Ramos (cell line): ENCODE results near the gene KRT83.
"Not testable (repeated sequence)": the region's sequence is repeated elsewhere in the genome, so short reads cannot be mapped to it uniquely, and the experiment has no call there.

Source experiments
- in situ Hi-C: fragments of 300-500 bp; cut with MboI; formaldehyde crosslinking; loops from one replicate; pipeline ENCODE4 v1.14.3; 2022; ENCODE audit warnings: low sequenced_read_pairs; ENCODE audit not compliant: unreplicated experiment

Gene KRT83

DNA sequence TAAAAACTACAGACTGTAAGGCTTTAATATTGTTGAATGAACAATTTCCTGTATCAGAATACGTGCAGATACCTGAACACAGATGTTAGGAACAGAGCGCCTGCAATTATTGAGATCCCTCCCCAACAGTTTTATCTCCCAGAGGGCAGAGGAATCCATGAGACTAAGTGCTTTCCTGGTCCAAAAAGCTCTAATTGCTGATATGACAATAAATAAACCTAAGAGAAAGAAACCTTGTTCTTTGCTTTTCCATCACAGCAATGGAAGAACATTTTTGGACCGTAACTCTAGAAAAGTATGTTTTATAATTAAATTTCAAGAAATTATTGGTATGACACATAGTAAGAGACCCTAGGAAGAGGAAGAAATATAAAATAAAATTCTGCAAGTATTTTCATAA is 13.0 kb upstream of the KRT83 start:
- in situ Hi-C loops, result no loop called here

DNA sequence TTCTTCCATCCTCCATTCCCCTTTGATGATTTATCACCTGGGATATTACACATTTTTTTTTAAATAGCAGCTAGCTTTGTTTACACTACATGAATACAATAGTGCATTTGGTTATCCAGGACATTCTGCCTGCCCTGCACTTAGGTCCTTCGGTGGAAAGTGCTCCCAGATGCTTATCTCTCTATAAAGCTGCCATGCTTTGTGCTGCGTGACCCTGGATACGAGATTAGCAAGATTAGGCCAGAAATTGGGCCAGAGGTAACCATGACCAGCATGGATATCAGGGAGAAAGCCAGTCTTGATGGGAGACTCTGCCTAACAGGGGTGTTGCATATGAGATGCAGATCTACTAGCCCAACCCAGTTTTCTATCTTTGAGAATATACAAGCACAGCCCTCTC is 12.1 kb upstream of the KRT83 start:
- in situ Hi-C loops, result no loop called here

DNA sequence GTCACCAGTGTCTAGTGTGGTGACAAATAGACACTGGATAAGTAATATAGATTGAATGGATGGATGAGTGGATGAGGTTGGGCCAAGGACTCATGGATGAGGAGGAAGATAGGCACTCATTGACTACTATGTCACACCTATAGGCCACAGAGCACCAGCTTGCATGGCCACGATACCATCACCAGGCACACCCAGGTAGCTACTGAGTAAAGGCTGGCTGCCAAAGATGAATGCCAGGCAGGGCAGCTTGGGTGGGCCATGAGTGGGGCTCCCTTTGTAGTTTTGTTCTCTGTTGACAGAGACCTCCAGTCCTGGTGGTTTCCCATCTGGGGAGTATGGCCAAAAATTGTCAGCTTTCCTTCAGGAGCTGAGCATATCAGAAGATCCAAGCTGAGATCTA is 11.2 kb upstream of the KRT83 start:
- in situ Hi-C loops, result no loop called here

DNA sequence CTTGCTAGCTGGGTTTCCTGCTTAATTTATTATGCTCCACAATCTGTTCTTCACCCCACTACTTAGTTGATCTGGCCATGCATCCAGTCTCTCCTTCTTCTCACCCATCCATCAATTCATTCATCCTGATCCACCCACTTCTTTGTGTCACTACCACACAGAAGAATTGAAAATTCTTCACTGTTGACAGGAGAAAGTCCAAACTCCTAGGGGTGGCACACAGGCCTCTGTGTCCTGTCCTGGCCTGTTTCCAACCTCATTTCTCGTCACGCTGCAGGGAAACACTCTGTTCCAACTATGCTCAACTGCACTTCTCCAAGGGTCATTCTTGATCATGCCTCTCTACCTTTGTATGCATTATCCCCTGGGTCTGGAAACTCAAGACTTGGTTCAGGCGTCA is 10.6 kb upstream of the KRT83 start:
- in situ Hi-C loops, result no loop called here

DNA sequence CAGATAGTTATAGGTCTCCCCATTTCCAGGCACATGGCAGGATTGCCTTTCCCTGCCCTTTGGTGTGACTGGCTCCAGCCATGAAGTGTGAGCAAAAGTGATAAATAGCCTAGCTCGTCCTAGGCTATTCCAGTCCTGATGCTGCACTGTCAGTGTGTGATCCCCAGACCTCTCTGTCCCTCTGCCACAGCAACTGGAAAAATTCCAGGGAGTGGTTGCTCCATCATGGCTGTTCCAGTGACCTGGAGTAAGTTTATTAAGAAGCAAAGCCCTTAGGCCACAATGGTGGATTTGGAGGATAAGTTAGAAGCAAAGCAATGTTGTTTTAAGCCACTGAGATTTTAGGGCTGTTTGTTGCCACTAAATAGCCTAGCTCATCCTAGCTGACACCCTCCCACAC is 9.8 kb upstream of the KRT83 start:
- in situ Hi-C loops, result no loop called here

DNA sequence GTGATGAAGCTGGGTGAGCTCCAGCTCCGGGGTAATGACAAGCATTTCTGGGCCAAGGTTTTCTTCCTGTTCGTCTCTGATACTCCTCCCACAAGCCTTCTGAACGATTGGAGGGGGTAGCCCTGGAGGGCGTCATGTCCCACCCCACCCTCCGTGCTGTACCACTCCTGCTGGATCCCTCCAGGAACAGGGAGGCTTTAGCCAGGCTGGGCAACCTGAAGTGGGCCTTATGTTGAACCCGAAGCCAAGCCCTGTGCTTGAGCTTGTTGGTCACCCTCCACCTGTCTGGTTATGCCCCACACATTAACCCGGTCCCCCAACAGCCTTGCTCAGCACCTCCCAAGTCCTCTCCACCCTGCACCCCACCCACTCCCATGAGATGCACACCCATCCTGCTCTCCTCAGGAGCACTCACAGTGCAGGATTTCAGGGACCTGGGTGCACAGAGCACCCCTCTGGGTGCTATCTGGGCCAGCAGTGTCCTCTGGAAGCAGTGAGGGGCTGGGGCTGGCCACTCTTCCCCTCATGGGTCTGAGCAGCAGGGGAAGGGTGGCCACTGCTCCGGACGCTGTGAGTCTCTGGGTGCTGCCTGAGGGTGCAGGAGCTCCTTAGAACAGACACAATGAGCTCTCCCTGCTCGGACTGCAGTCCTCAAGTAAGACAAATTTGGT is 6.8 kb upstream of the KRT83 start:
- in situ Hi-C loops, result no loop called here

DNA sequence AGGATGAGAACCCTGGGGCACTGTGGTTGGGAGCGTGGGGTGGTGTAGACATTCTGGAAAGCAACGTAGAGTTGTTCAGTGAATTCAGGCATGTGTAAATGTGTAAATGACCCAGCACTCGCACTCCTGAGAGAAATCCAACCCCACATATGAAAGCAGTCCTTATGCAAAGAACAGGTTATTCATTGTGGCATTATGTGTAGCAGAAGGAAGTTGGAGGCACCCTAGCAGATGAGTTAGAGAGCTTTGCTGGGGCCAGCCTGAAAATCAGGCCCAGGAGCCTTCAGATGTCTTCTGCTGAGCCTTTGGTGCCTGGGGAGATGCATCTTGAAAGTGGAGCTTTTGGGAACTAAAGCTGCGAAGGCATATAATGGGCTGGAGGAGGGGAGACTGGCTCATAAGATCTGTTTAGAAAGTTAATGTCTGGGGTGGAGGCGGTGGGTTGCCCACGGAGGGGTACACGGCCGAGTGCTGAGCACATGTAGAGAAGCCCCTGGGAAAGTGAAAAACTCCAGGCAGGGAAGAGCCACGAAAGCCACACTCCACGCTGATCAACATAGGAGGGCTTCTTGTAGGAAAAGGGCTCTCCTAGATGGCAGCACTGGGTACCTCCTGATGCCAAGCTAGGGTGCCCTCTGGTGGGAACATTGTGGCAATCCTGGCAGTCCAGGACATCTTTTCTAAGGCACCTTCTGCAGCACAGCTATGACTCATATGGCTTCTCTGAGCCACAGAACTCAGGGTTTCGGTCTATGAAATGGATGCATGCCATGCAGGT is 6.0 kb upstream of the KRT83 start:
- in situ Hi-C loops, result no loop called here

DNA sequence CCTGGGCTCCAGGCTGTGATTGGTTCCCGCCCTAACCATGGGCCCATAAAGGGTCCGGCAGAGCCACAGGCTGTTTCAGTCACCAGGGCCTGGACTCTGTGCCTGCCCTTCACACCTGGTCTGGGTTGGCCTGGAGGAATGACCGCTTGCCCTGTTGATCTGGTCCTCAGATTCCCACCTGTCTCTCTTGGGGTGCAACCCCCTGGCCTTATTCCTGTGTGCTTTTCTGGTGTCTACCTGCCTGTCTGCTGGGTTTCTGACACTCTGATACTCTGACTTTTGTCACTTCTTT is 2.9 kb upstream of the KRT83 start:
- in situ Hi-C loops, result no loop called here

DNA sequence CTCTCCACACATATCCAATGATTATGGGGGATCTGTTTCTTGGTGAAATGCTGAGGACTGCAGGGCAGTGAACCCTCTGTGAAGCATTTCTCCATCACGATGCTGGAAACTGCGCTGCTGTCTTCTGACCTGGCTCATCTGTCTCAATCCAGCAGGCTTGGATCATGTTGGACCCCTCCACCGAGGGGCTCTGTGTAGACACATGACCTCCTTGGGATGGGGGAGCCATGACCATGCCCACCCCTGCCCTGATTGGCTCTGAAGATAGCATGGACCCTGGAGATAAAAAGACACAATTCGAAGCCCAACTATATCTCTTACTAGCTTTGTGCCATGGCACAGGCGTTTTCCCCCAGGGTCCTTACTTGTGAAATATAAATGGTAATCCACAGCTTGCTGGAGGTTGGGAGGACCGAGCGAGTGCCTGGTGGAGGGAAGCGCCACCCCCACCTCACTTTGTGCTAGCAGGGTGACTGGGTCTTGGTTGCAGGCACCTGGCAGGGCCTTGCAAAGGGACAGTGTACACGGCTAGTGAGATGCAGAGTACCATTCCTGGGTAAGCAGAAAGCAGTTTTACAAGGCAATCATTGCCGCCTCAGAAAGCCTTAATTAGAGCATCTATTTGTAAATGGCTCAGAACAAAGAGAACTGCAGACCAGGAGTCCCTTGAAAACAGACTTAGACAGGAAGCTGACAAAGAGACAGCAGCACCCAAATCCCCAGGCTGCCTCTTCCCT is 2.4 kb upstream of the KRT83 start:
- in situ Hi-C loops, result no loop called here

DNA sequence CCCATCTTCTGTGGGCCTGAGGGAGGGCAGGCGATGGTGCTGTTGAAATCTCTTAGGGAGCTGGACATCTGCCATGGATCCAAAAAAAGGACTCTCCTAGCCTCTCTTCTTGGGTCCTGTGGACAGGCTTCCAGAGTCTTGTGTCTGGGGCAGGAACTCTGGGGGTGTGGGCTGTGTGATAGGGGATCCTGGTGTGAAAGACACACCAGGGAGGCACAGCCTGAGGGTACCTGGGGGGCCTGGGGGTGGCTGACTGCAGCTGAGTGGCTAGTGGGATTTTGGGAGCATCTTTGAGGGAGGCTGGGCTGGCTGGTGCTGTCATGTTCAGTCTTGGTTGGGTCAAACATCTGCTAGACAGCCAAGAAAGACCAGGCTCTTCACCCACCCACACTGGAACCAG is 1.8 kb upstream of the KRT83 start:
- in situ Hi-C loops, result no loop called here

DNA sequence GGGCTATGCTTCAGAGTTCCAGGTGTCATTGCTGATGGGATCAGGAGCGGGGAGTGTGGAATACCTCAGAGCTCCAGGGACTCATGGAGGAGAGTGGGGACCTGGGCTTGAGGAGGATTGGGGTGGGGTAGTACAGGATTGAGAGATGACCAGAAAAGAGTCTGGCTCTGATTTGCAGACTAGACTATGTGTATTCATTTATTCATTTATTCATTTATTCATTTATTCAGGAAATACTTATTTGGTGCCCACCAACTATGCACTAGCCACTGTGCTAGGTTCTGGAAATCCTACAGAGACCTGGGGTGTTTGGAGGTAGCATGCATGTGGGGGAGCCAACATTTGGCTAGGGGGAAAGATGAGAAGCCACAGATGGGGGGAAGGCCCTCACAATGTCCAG is 871 bp upstream of the KRT83 start:
- in situ Hi-C loops, result no loop called here

DNA sequence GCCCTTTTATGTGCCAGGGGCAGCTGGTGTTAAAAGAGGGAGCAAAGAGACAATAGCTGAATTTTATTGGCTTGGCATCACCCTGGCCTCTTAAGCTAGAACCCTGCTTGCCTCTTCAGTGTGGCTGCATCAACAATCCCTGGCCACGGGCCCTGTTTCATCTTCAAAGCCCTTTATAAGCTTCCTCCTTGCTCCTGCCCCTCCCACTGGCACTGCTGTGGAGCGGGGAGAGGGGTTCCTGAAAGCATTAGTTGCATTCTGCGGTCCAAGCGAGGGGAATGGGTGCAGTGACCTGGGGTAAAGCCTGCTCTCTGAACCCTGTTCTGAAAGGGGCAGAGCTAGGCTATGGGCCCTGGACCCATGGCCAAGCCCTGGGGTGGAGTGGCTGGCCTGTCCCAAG is 220 bp upstream of the KRT83 start:
- in situ Hi-C loops, result no loop called here

DNA sequence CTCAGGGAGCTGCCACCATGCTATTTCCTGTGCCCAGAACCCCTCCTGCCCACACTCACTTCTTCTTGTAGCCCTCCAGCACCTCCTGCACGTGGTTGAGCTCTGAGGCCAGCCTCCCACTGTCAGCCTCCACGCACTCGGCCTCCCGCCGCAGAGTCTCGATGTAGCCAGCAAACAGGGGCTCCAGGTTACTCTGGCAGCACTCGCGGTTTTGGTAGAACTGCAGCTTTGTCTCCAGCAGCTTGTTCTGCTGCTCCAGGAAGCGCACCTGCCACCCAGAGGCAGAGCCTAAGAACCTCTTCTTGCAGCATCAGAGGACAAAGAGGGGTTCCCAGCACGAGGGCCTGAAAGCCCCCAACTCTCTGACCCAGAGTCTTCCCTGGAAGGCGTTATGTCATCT is 2.1 kb downstream of the KRT83 start:
- in situ Hi-C loops, result no loop called here

DNA sequence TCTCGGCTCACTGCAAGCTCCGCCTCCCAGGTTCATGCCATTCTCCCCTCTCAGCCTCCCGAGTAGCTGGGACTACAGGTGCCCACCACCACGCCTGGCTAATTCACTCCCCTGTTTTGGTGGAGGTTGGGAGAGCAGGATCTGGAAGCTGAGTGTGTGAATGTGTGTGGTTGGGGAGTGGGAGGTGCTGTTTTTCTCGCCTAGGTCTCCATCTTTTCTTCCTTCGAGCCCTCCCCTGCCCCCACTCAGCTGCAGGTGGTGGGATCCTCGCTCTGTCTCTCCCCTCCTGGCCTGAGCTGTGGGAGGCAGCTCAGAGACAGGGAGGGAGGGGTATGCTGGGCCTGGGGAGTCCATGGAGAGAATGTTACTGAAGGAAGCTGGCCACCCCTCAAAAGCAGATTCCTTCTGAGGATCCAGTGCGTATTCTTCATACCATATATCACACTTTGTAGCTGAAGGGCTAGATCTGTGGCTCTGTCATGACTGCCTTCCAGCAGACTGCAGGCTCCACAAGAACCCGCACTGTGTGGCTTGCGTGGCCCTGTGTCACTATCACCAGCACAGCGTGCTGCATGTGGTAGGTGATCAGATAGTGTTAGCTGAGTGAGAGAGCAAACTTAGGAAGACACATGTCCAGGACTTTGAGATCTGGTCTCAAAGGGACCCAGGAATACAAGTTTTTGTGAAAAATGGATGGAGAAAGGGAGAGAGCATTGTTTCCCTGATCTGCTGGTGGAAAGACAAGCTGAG is 2.8 kb downstream of the KRT83 start:
- in situ Hi-C loops, result no loop called here

DNA sequence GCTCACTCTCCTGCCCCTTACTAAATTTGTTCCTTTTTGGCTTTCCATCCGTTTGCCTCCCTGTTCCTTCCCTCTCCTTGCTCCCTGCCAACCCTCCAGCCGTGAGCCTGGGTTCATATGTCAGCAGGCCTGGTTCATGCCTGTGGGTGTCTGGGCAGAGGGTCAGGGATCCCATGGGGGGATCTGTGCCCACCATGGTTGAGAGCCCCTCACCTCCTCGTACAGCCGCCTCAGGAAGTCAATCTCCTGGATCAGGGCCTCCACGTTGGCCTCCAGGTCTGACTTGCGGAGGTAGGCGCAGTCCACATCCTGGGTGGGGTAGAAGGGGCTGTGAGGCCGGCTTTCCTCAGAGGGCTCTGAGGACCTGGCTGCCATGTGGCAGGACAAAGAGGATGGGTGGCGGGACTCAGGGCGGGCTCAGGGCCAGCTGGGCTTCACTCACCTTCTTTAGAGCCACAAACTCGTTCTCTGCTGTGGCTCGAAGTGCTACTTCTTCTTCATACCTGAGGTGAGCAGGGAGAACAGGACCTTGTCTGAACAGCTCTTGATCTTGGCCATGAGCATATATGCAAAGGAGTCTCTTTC is 3.6 kb downstream of the KRT83 start:
- in situ Hi-C loops, result no loop called here

DNA sequence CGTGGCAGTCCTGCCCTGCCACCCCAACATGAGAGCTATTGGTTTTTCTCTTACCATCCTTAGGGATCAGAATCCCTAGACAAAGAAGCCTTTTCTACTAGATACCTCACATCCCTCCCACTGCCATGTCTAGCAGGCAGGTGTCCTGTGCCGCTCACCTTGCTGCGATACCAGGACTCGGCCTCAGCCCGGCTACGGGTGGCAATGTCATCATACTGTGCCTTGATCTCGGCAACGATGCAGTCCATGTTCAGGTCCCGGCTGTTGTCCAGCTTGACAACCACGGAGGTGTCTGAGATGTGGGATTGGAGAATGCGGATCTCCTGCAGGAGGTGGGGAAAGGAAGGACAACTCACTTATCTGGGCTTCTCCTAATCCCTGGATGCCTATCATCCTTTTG is 4.5 kb downstream of the KRT83 start:
- in situ Hi-C loops, result no loop called here

DNA sequence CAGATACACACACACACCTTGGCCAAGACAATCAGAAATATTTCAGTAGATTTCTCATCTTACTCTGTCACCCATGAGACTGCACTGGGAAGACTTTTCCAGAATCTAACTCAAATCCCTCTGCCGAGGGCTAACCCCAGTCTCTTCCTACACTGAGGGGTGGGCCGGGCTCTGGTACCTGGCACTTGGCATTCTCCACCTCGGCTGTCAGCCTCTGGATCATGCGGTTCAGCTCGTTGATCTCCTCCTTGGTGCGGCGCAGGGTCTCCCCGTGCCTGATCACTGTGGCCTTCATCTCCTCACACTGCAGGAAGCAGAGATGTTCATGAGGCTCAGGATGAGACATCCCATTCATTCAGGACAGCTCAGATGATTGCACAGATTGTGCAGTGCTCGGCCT is 4.9 kb downstream of the KRT83 start:
- in situ Hi-C loops, result no loop called here

DNA sequence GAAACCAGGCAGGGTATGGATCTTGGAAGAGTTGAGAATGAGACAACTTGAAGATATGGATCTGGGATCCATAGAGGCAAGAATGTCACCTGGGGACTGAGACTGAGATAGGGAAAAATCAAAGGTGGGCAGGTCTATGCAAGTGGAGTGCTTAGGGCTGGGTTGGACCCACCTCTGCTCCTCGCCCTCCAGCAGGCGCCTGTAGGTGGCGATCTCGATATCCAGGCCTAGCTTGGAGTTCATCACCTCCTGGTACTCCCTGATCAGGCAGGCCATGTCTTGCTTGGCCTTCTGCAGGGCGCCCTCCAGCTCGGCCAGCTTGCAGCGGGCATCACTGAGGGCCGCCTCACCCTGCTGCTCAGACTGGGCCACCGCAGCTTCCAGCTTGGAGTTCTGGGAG is 5.5 kb downstream of the KRT83 start:
- in situ Hi-C loops, result not testable (repeated sequence)

DNA sequence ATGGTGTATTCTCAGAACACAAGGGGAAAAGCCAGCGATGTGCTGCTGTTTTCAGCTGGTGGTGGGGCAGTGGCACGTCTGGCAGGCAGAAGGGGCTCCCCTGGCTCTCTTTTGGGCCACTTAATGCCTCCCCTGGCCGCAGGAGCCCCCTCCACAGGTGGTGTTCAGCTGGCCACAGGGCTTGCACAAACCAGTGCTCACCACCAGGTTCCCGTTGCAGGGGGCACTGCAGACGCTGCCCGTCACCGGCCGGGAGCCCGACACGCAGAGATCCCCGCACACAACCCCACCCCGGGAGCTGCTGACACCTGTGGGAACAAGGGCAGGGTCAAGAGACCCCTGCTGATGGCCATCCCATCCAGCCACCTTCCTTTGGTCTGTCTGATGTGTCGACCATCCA is 6.7 kb downstream of the KRT83 start:
- in situ Hi-C loops, result no loop called here

DNA sequence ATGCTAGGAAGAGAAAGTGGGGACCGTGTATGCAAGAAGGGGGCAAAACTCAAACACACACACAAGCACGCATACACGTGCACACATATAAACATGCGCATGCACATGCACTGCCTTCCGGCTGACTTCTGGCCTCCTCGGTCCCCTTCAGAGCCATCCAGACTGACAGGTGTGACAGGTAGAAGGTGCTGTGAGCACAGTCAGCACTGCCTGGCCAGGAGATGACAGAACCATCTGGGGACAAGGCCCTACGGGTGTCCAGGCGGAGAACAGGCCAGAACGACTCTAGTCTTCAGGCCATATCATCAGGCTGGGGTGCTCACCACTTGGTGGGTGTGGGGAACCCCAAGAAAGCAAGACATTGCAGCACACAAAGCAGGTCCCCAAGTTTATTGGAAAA is 7.3 kb downstream of the KRT83 start:
- in situ Hi-C loops, result no loop called here

DNA sequence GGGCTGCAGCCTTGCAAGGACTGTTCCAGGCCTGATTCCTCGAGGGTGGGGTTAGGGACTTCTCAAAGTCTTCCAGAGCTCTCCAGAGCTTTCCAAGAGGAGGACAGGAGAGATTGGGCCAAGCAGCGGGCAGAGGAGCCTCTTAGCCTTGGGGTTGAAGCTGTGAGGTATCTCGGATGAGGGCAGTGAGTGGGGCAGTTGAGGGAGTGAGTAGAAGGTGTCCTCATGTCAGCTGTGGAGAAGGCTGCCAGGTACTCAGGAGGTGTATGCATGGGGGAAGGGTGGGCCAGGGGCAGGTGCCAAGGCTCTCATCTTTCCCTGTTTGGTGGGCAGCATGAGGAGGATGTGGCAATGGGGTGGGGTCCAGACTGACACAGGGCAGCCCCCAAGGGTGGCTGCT is 7.7 kb downstream of the KRT83 start:
- in situ Hi-C loops, result no loop called here
